HCT116 (cell line): ENCODE data around the gene BICRA. TPM values are rescaled to one million over a fixed set of nuclear protein-coding genes. Genes with fewer than 3 reads are reported as not detected.

Experiments
- ATAC-seq: fragments of 200-7000 bp; cut with Tn5 transposase; 2 replicates; pipeline ENCODE4 v1.9.1; 2020; ENCODE audit warnings: mild to moderate bottlenecking, moderate library complexity
- BruUV-seq: library from RNA; stranded (reverse); fragments of 400-500 nt; replicated peaks from 2 replicates; lab custom pipeline; 2021; lab: Mats Ljungman, UMichigan
- CTCF ChIA-PET: fragments of 300-600 bp; sonication (Branson Sonifier 250); formaldehyde crosslinking; loops from one replicate; lab custom pipeline; 2021; ENCODE audit warnings: antibody characterized with exemption; lab: Charles Lee
- POLR2A ChIA-PET: fragments of 300-600, 350-600 bp; sonication (Branson Sonifier 250); formaldehyde crosslinking; loops from one replicate; lab custom pipeline; 2021; ENCODE audit warnings: antibody characterized with exemption; lab: Charles Lee
- RAD21 ChIA-PET, 2 experiments: fragments of 300-600 bp; sonication (Branson Sonifier 250); formaldehyde crosslinking; loops; one replicate each; lab custom pipeline; 2023; ENCODE audit warnings: low total read pairs in 2 of 2; ENCODE audit not compliant: uncharacterized antibody in 2 of 2, unreplicated experiment in 2 of 2, low non-redundant PET in 1 of 2; lab: Charles Lee
- DNase-seq: peaks from one replicate; pipeline ENCODE4 v3.0.0-alpha.2; 2010; ENCODE audit warnings: low read depth, low spot score
- H2AFZ ChIP-seq: fragments of 200-600 bp; shearing (Covaris generic), sonication (generic); 2 replicates; pipeline ENCODE4 v1.6.1; 2017; ENCODE audit warnings: low read depth, mixed run types, mixed read lengths, antibody characterized with exemption, low read length; ENCODE audit not compliant: poor library complexity, severe bottlenecking
- H3K27ac ChIP-seq: 2 replicates; pipeline ENCODE4 v1.5.1; 2012; ENCODE audit warnings: low read depth, low read length
- H3K27me3 ChIP-seq: fragments of 200-600 bp; sonication (generic); 2 replicates; pipeline ENCODE4 v1.6.1; 2016; ENCODE audit warnings: mixed run types, low read length, mixed read lengths; ENCODE audit not compliant: insufficient read depth
- H3K36me3 ChIP-seq, 2 experiments: fragments of 200-500 bp in 1 of 2; fragments of 200-600 bp in 1 of 2; sonication (Bioruptor generic) in 1 of 2; sonication (generic) in 1 of 2; 2 replicates each; pipeline versions ENCODE4 v1.5.1 to v1.6.1; 2014 to 2016; ENCODE audit warnings: low read length in 2 of 2, inconsistent platforms in 1 of 2, mixed read lengths in 1 of 2, mixed run types in 1 of 2; ENCODE audit not compliant: insufficient read depth in 2 of 2, control insufficient read depth in 1 of 2
- H3K4me1 ChIP-seq, 2 experiments: fragments of 200-600 bp in 1 of 2; sonication (generic) in 1 of 2; 2 replicates each; pipeline versions ENCODE4 v1.5.1 to v1.6.1; 2012 to 2017; ENCODE audit warnings: low read length in 2 of 2, inconsistent platforms in 1 of 2, mild to moderate bottlenecking in 1 of 2, mixed read lengths in 1 of 2, mixed run types in 1 of 2, moderate library complexity in 1 of 2; ENCODE audit not compliant: insufficient read depth in 2 of 2, control insufficient read depth in 1 of 2
- H3K4me2 ChIP-seq: fragments of 200-600 bp; sonication (generic); 2 replicates; pipeline ENCODE4 v1.6.1; 2017; ENCODE audit warnings: mixed run types, low read length, mixed read lengths
- H3K4me3 ChIP-seq, 2 experiments: fragments of 200-600 bp in 1 of 2; sonication (generic) in 1 of 2; replicated peaks in 1 of 2; 2 replicates each; pipeline ENCODE4 v1.5.1; 2011 to 2016; ENCODE audit warnings: low read length in 2 of 2, control low read depth in 1 of 2, low read depth in 1 of 2, mild to moderate bottlenecking in 1 of 2, mixed read lengths in 1 of 2, mixed run types in 1 of 2
- H3K79me2 ChIP-seq: fragments of 200-600 bp; sonication (generic); 2 replicates; pipeline ENCODE4 v1.6.1; 2017; ENCODE audit warnings: mild to moderate bottlenecking, mixed run types, low read length, moderate library complexity, mixed read lengths; ENCODE audit not compliant: insufficient read depth
- H3K9ac ChIP-seq: fragments of 200-600 bp; sonication (generic); 2 replicates; pipeline ENCODE4 v1.6.1; 2016; ENCODE audit warnings: low read length, mixed read lengths
- H3K9me2 ChIP-seq: fragments of 200-600 bp; sonication (generic), shearing (Covaris generic); 2 replicates; pipeline ENCODE4 v1.6.1; 2017; ENCODE audit warnings: mixed run types, mild to moderate bottlenecking, moderate library complexity; ENCODE audit not compliant: insufficient read depth
- H3K9me3 ChIP-seq, 2 experiments: fragments of 200-500 bp in 1 of 2; fragments of 200-600 bp in 1 of 2; sonication (Bioruptor generic) in 1 of 2; sonication (generic) in 1 of 2; 2 replicates each; pipeline ENCODE4 v1.6.1; 2014 to 2017; ENCODE audit warnings: low read length in 2 of 2, mixed read lengths in 2 of 2, inconsistent platforms in 1 of 2, low read depth in 1 of 2, mild to moderate bottlenecking in 1 of 2, mixed run types in 1 of 2, moderate library complexity in 1 of 2; ENCODE audit not compliant: control insufficient read depth in 1 of 2, insufficient read depth in 1 of 2
- H4K20me1 ChIP-seq: fragments of 200-600 bp; sonication (generic), shearing (Covaris generic); 2 replicates; pipeline ENCODE4 v1.6.1; 2017; ENCODE audit warnings: mixed run types, mild to moderate bottlenecking, moderate library complexity; ENCODE audit not compliant: insufficient read depth
- CEBPB ChIP-seq: IDR thresholded peaks from 2 replicates; pipeline ENCODE4 v1.6.1; 2012; ENCODE audit warnings: low read depth
- EGR1 ChIP-seq: IDR thresholded peaks from 2 replicates; pipeline ENCODE4 v1.6.1; 2012; ENCODE audit warnings: low read depth
- ELF1 ChIP-seq: IDR thresholded peaks from 2 replicates; pipeline ENCODE4 v1.6.1; 2012; ENCODE audit warnings: low read depth, borderline replicate concordance
- EZH2 ChIP-seq: fragments of 200-600 bp; sonication (generic); IDR thresholded peaks from 2 replicates; pipeline ENCODE4 v1.6.1; 2017; ENCODE audit warnings: antibody characterized with exemption, mixed run types
- EZH2phosphoT487 ChIP-seq: fragments of 200-600 bp; IDR thresholded peaks from 2 replicates; pipeline ENCODE4 v1.6.1; 2018; ENCODE audit warnings: antibody characterized with exemption, borderline replicate concordance
- FOSL1 ChIP-seq: IDR thresholded peaks from 2 replicates; pipeline ENCODE4 v1.6.1; 2012; ENCODE audit warnings: low read depth
- POLR2A ChIP-seq: IDR thresholded peaks from 2 replicates; pipeline ENCODE4 v1.7.0; 2011; ENCODE audit warnings: borderline replicate concordance; ENCODE audit not compliant: insufficient read depth, insufficient read length; ENCODE audit errors: extremely low read depth
- POLR2AphosphoS5 ChIP-seq: IDR thresholded peaks from 2 replicates; pipeline ENCODE4 v1.6.1; 2011; ENCODE audit warnings: mild to moderate bottlenecking, low read depth, low read length, moderate library complexity
- RAD21 ChIP-seq: IDR thresholded peaks from 2 replicates; pipeline ENCODE4 v1.6.1; 2012; ENCODE audit warnings: low read depth, mild to moderate bottlenecking
- SIN3A ChIP-seq: IDR thresholded peaks from 2 replicates; pipeline ENCODE4 v1.6.1; 2012; ENCODE audit warnings: low read depth
- SP1 ChIP-seq: IDR thresholded peaks from 2 replicates; pipeline ENCODE4 v1.6.1; 2012; ENCODE audit warnings: low read depth
- SRF ChIP-seq: IDR thresholded peaks from 2 replicates; pipeline ENCODE4 v1.6.1; 2012; ENCODE audit warnings: low read depth
- TCF7L2 ChIP-seq: IDR thresholded peaks from 2 replicates; pipeline ENCODE4 v1.7.0; 2011; ENCODE audit warnings: borderline replicate concordance, inconsistent platforms; ENCODE audit not compliant: insufficient read depth, insufficient read length; ENCODE audit errors: extremely low read depth
- ZFX ChIP-seq: fragments of 450-650 bp; IDR thresholded peaks from 2 replicates; pipeline ENCODE4 v1.6.1; 2017
- ZNF274 ChIP-seq: fragments of 200-500 bp; sonication (Bioruptor generic); IDR thresholded peaks from 2 replicates; pipeline ENCODE4 v1.6.1; 2014; ENCODE audit warnings: mild to moderate bottlenecking, low read depth, low read length, inconsistent platforms
- intact Hi-C: fragments of 100-400 bp; cut with micrococcal nuclease; formaldehyde crosslinking; loops from 2 replicates; pipeline ENCODE4 v1.10.0; 2022
- total RNA-seq: library from RNA; stranded (reverse); gene quantifications from one replicate; pipeline ENCODE4 v1.2.1, GENCODE V29; 2021; ENCODE audit not compliant: unreplicated experiment
- TF ChIP-seq, protein P1 (sequence below): IDR thresholded peaks from 2 replicates; pipeline ENCODE4 v1.6.1; 2012
- TF ChIP-seq, protein P2 (sequence below), 3 experiments: fragments of 200-600 bp in 1 of 3; sonication (generic) in 1 of 3; IDR thresholded peaks in 2 of 3; conservative IDR thresholded peaks in 1 of 3; 2 replicates each; pipeline ENCODE4 v1.5.1; 2012 to 2017; ENCODE audit warnings: low read depth in 2 of 3, low read length in 2 of 3, antibody characterized with exemption in 1 of 3, borderline replicate concordance in 1 of 3, control low read depth in 1 of 3, mild to moderate bottlenecking in 1 of 3, mixed read lengths in 1 of 3, mixed run types in 1 of 3, moderate library complexity in 1 of 3; ENCODE audit not compliant: insufficient read depth in 1 of 3
- TF ChIP-seq, protein P3 (sequence below): IDR thresholded peaks from 2 replicates; pipeline ENCODE4 v1.6.1; 2011; ENCODE audit warnings: mild to moderate bottlenecking, low read length, moderate library complexity; ENCODE audit not compliant: insufficient replicate concordance; ENCODE audit errors: extremely low read depth

The BICRA gene
- total RNA-seq, 1 experiment from 2014 or later: 11.3 TPM

DNA sequence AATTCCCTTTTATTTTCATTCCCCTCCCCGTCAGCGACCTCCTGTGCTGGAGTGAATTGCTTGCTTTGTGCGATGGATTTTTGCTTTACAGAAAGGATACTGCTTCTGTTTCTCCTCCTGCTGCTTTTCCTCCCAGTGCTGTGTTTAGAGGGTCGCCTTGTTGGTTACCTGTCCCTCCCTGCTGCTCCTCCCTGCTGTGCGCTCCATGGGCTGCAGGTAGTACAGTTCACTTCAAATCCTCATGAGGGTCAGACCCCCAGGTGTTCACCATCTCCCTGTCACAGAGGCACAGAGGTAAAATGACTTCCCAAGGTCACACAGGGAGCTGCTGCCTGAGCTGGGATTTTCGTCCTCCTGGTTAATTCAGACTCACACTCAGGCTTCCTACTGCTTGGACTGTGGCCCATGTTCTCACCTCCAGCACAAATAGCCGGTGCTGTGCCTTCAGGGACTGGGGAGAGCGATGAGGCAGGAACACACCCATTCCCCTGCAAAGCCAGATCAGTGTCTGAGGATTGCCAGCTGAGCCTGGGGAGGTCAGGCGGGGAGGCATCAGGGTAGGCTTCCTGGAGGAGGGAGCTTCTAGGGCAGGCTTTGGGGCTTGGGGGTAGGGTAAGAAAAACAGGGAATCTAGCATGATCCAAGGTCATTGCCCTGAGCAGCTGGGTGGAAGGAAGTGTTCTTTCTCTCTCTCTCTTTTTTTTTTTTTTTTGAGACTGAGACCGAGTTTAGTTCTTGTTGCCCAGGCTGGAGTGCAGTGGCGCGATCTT lies 14.4 kb downstream of the BICRA start:
- Histone ChIP-seq H3K79me2 (peaks cover 72% of the 10 kb centered on the region), H3K36me3 (no peaks in the 10 kb centered on the region), H4K20me1 (no peaks in the 10 kb centered on the region), H3K27ac (peak overlapping the region; percentile 46), H3K27me3 (no peaks in the 10 kb centered on the region), H3K4me2 (peak overlapping the region; percentile 40), H3K9ac (peak overlapping the region; percentile 22; the same call in 1 of the 2 replicates), H3K4me1 (peaks cover 18 to 23% of the 10 kb centered on the region in 2 experiments), H2AFZ (no peak overlapping the region), H3K4me3 (no peak overlapping the region), H3K9me3 (no peaks in the 10 kb centered on the region), H3K9me2 (no peaks in the 10 kb centered on the region)
- intact Hi-C loops: no loop called here
- BruUV-seq: no TSS peak
- no peak for DNase-seq
- TF ChIP-seq, protein P1, sequence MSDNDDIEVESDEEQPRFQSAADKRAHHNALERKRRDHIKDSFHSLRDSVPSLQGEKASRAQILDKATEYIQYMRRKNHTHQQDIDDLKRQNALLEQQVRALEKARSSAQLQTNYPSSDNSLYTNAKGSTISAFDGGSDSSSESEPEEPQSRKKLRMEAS: no peak
- TF ChIP-seq ZNF274: no peak
- no peak for TF ChIP-seq SIN3A
- TF ChIP-seq POLR2A: no peak
- no peak for TF ChIP-seq RAD21
- no peak for TF ChIP-seq TCF7L2
- no peak for TF ChIP-seq ELF1
- no peak for TF ChIP-seq FOSL1
- TF ChIP-seq, protein P2, sequence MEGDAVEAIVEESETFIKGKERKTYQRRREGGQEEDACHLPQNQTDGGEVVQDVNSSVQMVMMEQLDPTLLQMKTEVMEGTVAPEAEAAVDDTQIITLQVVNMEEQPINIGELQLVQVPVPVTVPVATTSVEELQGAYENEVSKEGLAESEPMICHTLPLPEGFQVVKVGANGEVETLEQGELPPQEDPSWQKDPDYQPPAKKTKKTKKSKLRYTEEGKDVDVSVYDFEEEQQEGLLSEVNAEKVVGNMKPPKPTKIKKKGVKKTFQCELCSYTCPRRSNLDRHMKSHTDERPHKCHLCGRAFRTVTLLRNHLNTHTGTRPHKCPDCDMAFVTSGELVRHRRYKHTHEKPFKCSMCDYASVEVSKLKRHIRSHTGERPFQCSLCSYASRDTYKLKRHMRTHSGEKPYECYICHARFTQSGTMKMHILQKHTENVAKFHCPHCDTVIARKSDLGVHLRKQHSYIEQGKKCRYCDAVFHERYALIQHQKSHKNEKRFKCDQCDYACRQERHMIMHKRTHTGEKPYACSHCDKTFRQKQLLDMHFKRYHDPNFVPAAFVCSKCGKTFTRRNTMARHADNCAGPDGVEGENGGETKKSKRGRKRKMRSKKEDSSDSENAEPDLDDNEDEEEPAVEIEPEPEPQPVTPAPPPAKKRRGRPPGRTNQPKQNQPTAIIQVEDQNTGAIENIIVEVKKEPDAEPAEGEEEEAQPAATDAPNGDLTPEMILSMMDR (IDR thresholded peaks at IDR 0.05 in 2 of 3, conservative IDR thresholded peaks at IDR 0.05 in 1 of 3; ENCODE audit: borderline replicate concordance in 1 of 3, insufficient read depth in 1 of 3, low read depth in 2 of 3, low read length in 2 of 3): no peak
- TF ChIP-seq, protein P3, sequence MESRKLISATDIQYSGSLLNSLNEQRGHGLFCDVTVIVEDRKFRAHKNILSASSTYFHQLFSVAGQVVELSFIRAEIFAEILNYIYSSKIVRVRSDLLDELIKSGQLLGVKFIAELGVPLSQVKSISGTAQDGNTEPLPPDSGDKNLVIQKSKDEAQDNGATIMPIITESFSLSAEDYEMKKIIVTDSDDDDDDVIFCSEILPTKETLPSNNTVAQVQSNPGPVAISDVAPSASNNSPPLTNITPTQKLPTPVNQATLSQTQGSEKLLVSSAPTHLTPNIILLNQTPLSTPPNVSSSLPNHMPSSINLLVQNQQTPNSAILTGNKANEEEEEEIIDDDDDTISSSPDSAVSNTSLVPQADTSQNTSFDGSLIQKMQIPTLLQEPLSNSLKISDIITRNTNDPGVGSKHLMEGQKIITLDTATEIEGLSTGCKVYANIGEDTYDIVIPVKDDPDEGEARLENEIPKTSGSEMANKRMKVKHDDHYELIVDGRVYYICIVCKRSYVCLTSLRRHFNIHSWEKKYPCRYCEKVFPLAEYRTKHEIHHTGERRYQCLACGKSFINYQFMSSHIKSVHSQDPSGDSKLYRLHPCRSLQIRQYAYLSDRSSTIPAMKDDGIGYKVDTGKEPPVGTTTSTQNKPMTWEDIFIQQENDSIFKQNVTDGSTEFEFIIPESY: no peak
- no peak for TF ChIP-seq POLR2AphosphoS5
- no peak for TF ChIP-seq ZFX
- TF ChIP-seq SRF: no peak
- no peak for TF ChIP-seq EGR1
- no peak for TF ChIP-seq SP1
- TF ChIP-seq EZH2phosphoT487: no peak
- no peak for TF ChIP-seq CEBPB
- no peak for TF ChIP-seq EZH2
- RAD21 ChIA-PET: interaction anchor here in 1 of 2 experiments (0.7 kb wide), 1 partner anchor 16 kb away, joined by 4 read pairs; no protein-coding TSS in a partner anchor
- POLR2A ChIA-PET: no interaction called here
- CTCF ChIA-PET: interaction anchor here (1.2 kb wide), 1 partner anchor 187 kb away, joined by 3 read pairs; no protein-coding TSS in a partner anchor
- 0 out of 2 replicates have a peak, but pooled peaks have one; percentile 16 for ATAC-seq
